GM12892 (cell line): ENCODE results near the gene RXRA.

Source experiments
- POLR2A ChIP-seq: IDR thresholded peaks from 2 replicates; pipeline ENCODE4 v1.6.1; 2011; ENCODE audit warnings: low read depth, low read length, control low read depth
- TAF1 ChIP-seq: IDR thresholded peaks from 2 replicates; pipeline ENCODE4 v1.6.1; 2011; ENCODE audit warnings: low read depth, mild to moderate bottlenecking, control low read depth, low read length, borderline replicate concordance

GRCh38 chr9:134287591-134288491 is 38.4 kb upstream of the RXRA start:
- TF ChIP-seq POLR2A (no peak), TAF1 (no peak)
